H9 (cell line): ENCODE results near the gene HPCAL4. TPM values are rescaled to one million over a fixed set of nuclear protein-coding genes. Genes with fewer than 3 reads are reported as not detected.

ENCODE experiments used
- DNase-seq: peaks from one replicate; pipeline ENCODE4 v3.0.0-alpha.2; 2017
- H2AFZ ChIP-seq: one replicate; pipeline ENCODE4 v1.6.1; 2013; ENCODE audit warnings: mild to moderate bottlenecking, low read length, control low read depth, moderate library complexity
- H2AK5ac ChIP-seq: 2 replicates; pipeline ENCODE4 v1.6.1; 2013; ENCODE audit warnings: low read length, control low read depth, mixed read lengths; ENCODE audit not compliant: insufficient read length
- H2BK120ac ChIP-seq: one replicate; pipeline ENCODE4 v1.6.1; 2013; ENCODE audit warnings: low read depth, mild to moderate bottlenecking, low read length, control low read depth, inconsistent platforms; ENCODE audit not compliant: poor library complexity, severe bottlenecking
- H2BK12ac ChIP-seq: 2 replicates; pipeline ENCODE4 v1.6.1; 2013; ENCODE audit warnings: low read length, control low read depth, mixed read lengths, low read depth; ENCODE audit not compliant: insufficient read length
- H2BK15ac ChIP-seq: 2 replicates; pipeline ENCODE4 v1.6.1; 2013; ENCODE audit warnings: low read depth, low read length, control low read depth
- H2BK20ac ChIP-seq: one replicate; pipeline ENCODE4 v1.6.1; 2013; ENCODE audit warnings: low read depth, mild to moderate bottlenecking, low read length, control low read depth, inconsistent platforms; ENCODE audit not compliant: poor library complexity, severe bottlenecking
- H2BK5ac ChIP-seq: 2 replicates; pipeline ENCODE4 v1.6.1; 2013; ENCODE audit warnings: low read length, control low read depth, mixed read lengths; ENCODE audit not compliant: insufficient read length
- H3K14ac ChIP-seq: 2 replicates; pipeline ENCODE4 v1.6.1; 2013; ENCODE audit warnings: low read length, control low read depth; ENCODE audit not compliant: insufficient read depth
- H3K18ac ChIP-seq: 2 replicates; pipeline ENCODE4 v1.6.1; 2013; ENCODE audit warnings: low read depth, mild to moderate bottlenecking, mixed read lengths, low read length, control low read depth; ENCODE audit not compliant: insufficient read length
- H3K23ac ChIP-seq: 2 replicates; pipeline ENCODE4 v1.6.1; 2013; ENCODE audit warnings: low read length, control low read depth, mixed read lengths, low read depth; ENCODE audit not compliant: insufficient read length
- H3K23me2 ChIP-seq: 2 replicates; pipeline ENCODE4 v1.6.1; 2013; ENCODE audit warnings: low read depth, mild to moderate bottlenecking, mixed read lengths, low read length, control low read depth; ENCODE audit not compliant: insufficient read length, poor library complexity, severe bottlenecking
- H3K27ac ChIP-seq: 2 replicates; pipeline ENCODE4 v1.5.1; 2013; ENCODE audit warnings: low read length, control low read depth, mixed read lengths, low read depth; ENCODE audit not compliant: insufficient read length
- H3K27me3 ChIP-seq: 2 replicates; pipeline ENCODE4 v1.6.1; 2013; ENCODE audit warnings: low read length, control low read depth, inconsistent platforms; ENCODE audit not compliant: insufficient read depth
- H3K4ac ChIP-seq: 2 replicates; pipeline ENCODE4 v1.6.1; 2013; ENCODE audit warnings: low read depth, mild to moderate bottlenecking, control low read depth, inconsistent platforms, low read length, moderate library complexity
- H3K4me1 ChIP-seq: 2 replicates; pipeline ENCODE4 v1.6.1; 2013; ENCODE audit warnings: low read length, control low read depth, inconsistent platforms; ENCODE audit not compliant: insufficient read depth
- H3K4me2 ChIP-seq: 2 replicates; pipeline ENCODE4 v1.6.1; 2013; ENCODE audit warnings: low read length, control low read depth, mixed read lengths; ENCODE audit not compliant: insufficient read length, insufficient read depth
- H3K56ac ChIP-seq: 2 replicates; pipeline ENCODE4 v1.6.1; 2013; ENCODE audit warnings: low read depth, mild to moderate bottlenecking, mixed read lengths, low read length, control low read depth; ENCODE audit not compliant: insufficient read length
- H3K79me1 ChIP-seq: 2 replicates; pipeline ENCODE4 v1.6.1; 2013; ENCODE audit warnings: low read depth, mild to moderate bottlenecking, moderate library complexity, low read length, control low read depth, inconsistent platforms; ENCODE audit not compliant: insufficient read depth, poor library complexity, severe bottlenecking
- H3K79me2 ChIP-seq: 2 replicates; pipeline ENCODE4 v1.6.1; 2013; ENCODE audit warnings: low read length, control low read depth, inconsistent platforms; ENCODE audit not compliant: insufficient read depth
- H3K9ac ChIP-seq: 2 replicates; pipeline ENCODE4 v1.6.1; 2013; ENCODE audit warnings: low read length, control low read depth, mixed read lengths; ENCODE audit not compliant: insufficient read length; ENCODE audit errors: extremely low read depth
- H3K9me3 ChIP-seq: one replicate; pipeline ENCODE4 v1.6.1; 2013; ENCODE audit warnings: low read depth, low read length, inconsistent platforms; ENCODE audit not compliant: control insufficient read depth
- H3T11ph ChIP-seq: one replicate; pipeline ENCODE4 v1.6.1; 2013; ENCODE audit warnings: mild to moderate bottlenecking, low read length, control low read depth, inconsistent platforms
- H4K20me1 ChIP-seq: one replicate; pipeline ENCODE4 v1.6.1; 2013; ENCODE audit not compliant: control insufficient read depth, insufficient read length, insufficient read depth
- H4K5ac ChIP-seq: 2 replicates; pipeline ENCODE4 v1.6.1; 2013; ENCODE audit warnings: low read depth, mild to moderate bottlenecking, mixed read lengths, low read length, control low read depth; ENCODE audit not compliant: insufficient read length
- H4K8ac ChIP-seq: replicated peaks from 2 replicates; pipeline ENCODE4 v1.6.1; 2013; ENCODE audit warnings: low read length, control low read depth, mixed read lengths, low read depth; ENCODE audit not compliant: insufficient read length
- H4K91ac ChIP-seq: 2 replicates; pipeline ENCODE4 v1.6.1; 2013; ENCODE audit warnings: low read depth, mild to moderate bottlenecking, moderate library complexity, mixed read lengths, low read length, control low read depth; ENCODE audit not compliant: insufficient read length
- H3K27ac Mint-ChIP-seq, 3 experiments: 2 replicates in 2 of 3; 3 replicates in 1 of 3; pipeline ENCODE4 v1.8.0; 2020 to 2021; ENCODE audit warnings: mixed read lengths in 3 of 3, mild to moderate bottlenecking in 1 of 3, moderate library complexity in 1 of 3
- H3K27me3 Mint-ChIP-seq: 2 replicates; pipeline ENCODE4 v1.8.0; 2021; ENCODE audit warnings: low read depth, mild to moderate bottlenecking, moderate library complexity, mixed read lengths
- H3K36me3 Mint-ChIP-seq, 3 experiments: 2 replicates in 2 of 3; 3 replicates in 1 of 3; pipeline ENCODE4 v1.8.0; 2020 to 2021; ENCODE audit warnings: low read depth in 3 of 3, mixed read lengths in 3 of 3; ENCODE audit not compliant: insufficient read depth in 1 of 3
- H3K4me1 Mint-ChIP-seq, 2 experiments: 2 replicates each; pipeline ENCODE4 v1.8.0; 2020; ENCODE audit warnings: mixed read lengths in 2 of 2
- H3K4me3 Mint-ChIP-seq, 2 experiments: 2 replicates in 1 of 2; 3 replicates in 1 of 2; pipeline ENCODE4 v1.8.0; 2020 to 2021; ENCODE audit warnings: mild to moderate bottlenecking in 2 of 2, mixed read lengths in 2 of 2, moderate library complexity in 1 of 2
- H3K9me3 Mint-ChIP-seq, 2 experiments: 2 replicates in 1 of 2; 3 replicates in 1 of 2; pipeline ENCODE4 v1.8.0; 2020; ENCODE audit warnings: mild to moderate bottlenecking in 2 of 2, mixed read lengths in 2 of 2, moderate library complexity in 1 of 2
- CTCF ChIP-seq: fragments of 200-600 bp; sonication (generic); conservative IDR thresholded peaks from 3 replicates; pipeline ENCODE4 v1.8.0; 2021; ENCODE audit warnings: antibody characterized with exemption, mild to moderate bottlenecking
- WGBS: extraction: QIAGEN DNeasy Blood & Tissue Kit; methylation state at CpG from one replicate; pipeline ENCODE4 v1.1.7; 2013; ENCODE audit warnings: missing lambda C conversion rate, low lambda C conversion rate, mixed read lengths; ENCODE audit not compliant: insufficient read length; ENCODE audit errors: extremely low coverage; 5-methylcytosine and 5-hydroxymethylcytosine counted together
- total RNA-seq: library from RNA; stranded (reverse); gene quantifications from 2 replicates; pipeline ENCODE4 v1.2.1, GENCODE V29; 2021

The HPCAL4 gene
- total RNA-seq, 1 experiment from 2014 or later: 0.15 TPM

DNA sequence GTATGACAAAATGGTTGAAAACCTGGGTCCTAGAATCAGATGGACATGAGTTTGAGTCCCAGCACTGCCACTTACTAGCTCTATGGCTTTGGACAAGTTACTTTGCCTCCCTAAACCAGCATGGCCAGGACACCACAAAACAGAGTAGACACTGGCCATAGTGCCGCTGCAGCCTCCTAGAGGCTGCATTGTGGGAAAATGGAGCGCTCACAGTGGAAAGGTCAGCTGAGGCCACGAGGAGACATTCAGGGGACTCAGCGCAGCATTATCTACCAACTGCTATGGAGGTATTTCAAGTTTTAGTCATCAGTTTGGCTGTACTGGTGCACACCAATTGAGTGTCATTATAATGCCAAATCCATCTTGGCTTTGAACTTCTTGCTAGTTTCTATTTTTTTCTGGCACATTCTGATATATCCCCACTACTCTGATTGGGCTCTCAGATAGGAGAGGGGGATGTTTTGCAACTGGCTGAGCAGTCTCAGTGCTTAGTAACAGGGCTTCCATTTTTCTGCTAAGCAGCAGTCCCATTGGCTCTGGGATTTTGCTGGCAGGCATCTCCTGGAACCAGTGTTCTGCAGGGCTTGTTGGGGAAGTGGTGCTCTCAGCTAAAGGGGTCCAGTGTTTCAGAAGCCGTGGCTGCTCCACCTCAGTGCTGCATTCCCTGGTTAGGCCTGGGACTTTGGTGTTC, 35.5 kb downstream of the HPCAL4 start:
- H3K23ac ChIP-seq: no peak overlapping the region
- no peak overlapping the region for H2AFZ ChIP-seq
- no peak overlapping the region for H3K14ac ChIP-seq
- no peak overlapping the region for H3K4me2 ChIP-seq
- H3K36me3 Mint-ChIP-seq: no peaks in the 10 kb centered on the region
- H4K5ac ChIP-seq: no peak overlapping the region
- H2AK5ac ChIP-seq: no peak overlapping the region
- no peak overlapping the region for H3K27ac Mint-ChIP-seq
- no peak overlapping the region for H3K4me3 Mint-ChIP-seq
- WGBS: no CpG with 5 or more reads among the region's 5 CpGs
- H2BK120ac ChIP-seq: no peak overlapping the region
- no peak overlapping the region for H3K9ac ChIP-seq
- no peak overlapping the region for H2BK15ac ChIP-seq
- no peaks in the 10 kb centered on the region for H3K79me1 ChIP-seq
- H4K8ac ChIP-seq: no peak overlapping the region
- peaks cover 91% of the 10 kb centered on the region for H3K27me3 Mint-ChIP-seq
- no peak overlapping the region for H3T11ph ChIP-seq
- TF ChIP-seq CTCF: no peak
- no peak overlapping the region for H2BK5ac ChIP-seq
- H3K56ac ChIP-seq: no peak overlapping the region
- no peaks in the 10 kb centered on the region for H3K4me1 ChIP-seq
- no peak overlapping the region for H3K18ac ChIP-seq
- no peaks in the 10 kb centered on the region for H3K79me2 ChIP-seq
- no peaks in the 10 kb centered on the region; the same call in 1 of the 2 replicates for H3K27me3 ChIP-seq
- no peak overlapping the region for H3K4ac ChIP-seq
- no peaks in the 10 kb centered on the region for H4K20me1 ChIP-seq
- no peak overlapping the region for H2BK12ac ChIP-seq
- no peaks in the 10 kb centered on the region for H3K9me3 ChIP-seq
- H3K9me3 Mint-ChIP-seq: no peaks in the 10 kb centered on the region
- H3K27ac ChIP-seq: no peak overlapping the region
- H4K91ac ChIP-seq: no peak overlapping the region
- peaks cover 3 to 6% of the 10 kb centered on the region in 2 experiments for H3K4me1 Mint-ChIP-seq
- DNase-seq: no peak
- no peaks in the 10 kb centered on the region for H3K23me2 ChIP-seq
- no peak overlapping the region for H2BK20ac ChIP-seq
